Endothelial cell of hepatic sinusoid (primary cell): Measurements from ENCODE around the gene TCTN1.
"Not testable (repeated sequence)": the region's sequence is repeated elsewhere in the genome, so short reads cannot be mapped to it uniquely, and the experiment has no call there.

Source experiments
- in situ Hi-C: cut with HindIII; loops from 2 replicates; pipeline ENCODE4 v1.10.0; 2017; ENCODE audit warnings: low sequenced_read_pairs

The TCTN1 gene

DNA sequence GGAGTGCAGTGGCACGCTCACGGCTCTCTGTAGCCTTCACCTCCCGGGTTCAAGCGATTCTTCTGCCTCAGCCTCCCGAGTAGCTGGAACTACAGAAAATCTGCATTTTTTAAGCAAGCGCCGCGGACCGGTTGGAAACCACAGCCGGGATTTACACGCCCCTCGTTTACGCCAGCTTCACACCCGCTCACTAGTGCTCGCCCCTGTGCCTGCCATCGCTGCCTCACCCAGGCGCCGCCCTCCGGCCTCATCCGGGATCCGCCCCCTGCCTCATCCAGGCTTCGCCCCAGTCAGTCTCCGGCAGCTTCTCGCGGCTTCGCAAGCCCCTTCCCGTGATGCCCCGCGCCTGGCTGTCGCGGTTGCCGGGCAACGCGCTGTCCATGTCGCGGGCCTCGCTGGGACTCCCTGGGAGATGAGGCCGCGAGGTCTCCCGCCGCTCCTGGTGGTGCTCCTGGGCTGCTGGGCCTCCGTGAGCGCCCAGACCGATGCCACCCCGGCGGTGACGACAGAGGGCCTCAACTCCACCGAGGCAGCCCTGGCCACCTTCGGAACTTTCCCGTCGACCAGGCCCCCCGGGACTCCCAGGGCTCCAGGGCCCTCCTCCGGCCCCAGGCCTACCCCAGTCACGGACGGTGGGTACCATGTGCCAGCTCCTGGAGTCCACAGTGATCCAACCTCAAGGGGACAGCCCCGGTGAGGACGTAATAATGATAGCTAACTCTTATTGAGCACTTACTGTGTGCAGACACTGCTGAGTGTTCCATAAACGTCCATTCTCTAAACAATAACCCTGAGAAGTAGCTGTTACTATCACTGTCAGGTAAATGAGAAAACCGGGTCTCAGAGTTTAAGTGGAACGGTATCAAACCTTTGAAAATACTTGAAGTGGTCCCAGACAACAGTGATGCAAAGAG is at the start of gene TCTN1:
TCTN1 (plus strand) TSS at position 359 of the 914 bp plus-strand sequence; CDS start at position 413, 54 bp downstream.
- in situ Hi-C loops = no loop called here

DNA sequence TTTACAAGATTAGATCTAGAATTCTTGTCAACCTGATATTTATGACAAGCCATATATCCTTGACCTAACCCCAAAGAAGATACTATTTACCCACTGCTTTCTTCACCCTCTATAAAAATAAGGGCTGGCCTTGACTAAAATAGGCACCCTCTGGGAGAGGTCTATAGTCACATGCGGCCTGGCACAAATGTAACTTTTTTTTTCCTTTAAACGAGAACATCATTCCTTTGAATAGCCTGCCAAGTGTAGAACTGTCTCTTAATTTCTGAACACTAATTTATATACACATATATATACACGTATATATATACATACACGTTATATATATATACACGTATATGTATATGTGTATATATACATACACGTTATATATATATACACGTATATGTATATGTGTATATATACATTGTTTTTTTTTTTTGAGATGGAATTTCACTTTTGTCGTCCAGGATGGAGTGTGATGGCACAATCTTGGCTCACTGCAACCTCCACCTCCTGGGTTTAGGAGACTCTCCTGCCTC is 49.4 kb upstream of the TCTN1 start:
- in situ Hi-C loops = no loop called here

DNA sequence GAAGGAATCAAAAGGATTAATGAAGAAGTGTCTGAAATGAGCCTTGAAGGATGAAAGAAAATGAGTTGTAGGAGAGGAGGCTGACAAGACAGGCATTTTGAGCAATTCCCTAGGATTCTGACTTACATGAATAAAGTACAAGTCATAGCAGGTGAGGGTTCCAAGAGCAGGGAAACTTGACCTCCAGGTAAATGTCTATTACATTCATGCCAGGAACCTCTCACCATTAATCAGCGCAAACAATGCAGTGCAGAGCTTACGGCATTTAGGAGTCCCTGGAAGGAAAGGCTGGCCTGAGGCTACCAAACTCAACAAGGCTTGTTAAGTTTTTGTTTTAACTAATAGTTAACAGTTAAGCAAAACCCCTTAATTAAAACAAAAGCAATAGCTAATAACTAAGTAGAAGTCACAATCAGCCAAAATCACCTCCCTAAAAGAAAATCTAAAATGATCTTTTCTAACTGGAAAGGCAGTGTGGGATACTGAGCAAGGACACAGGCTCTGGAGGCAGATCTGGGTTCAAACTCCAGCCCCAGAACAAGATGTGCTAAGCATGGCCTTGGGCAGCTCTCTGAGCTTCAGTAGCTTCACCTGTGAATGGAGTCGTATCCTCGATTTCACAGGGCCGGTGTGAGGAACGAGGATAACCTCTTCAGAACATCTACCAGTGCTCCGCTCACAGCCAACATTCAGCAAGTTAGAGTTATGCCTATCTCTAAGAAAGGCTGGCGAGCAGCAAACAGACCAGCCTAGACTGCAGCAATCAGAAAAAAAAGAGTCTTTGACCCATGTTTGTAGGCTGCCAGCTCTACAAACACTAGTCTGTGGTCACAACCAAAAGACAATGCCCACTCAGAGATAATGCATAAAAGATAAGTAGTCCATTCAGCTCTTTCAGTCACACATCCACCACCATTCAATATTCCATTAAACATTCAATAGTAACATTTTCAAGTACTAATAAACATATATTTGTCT is 47.7 kb upstream of the TCTN1 start:
- in situ Hi-C loops = no loop called here

DNA sequence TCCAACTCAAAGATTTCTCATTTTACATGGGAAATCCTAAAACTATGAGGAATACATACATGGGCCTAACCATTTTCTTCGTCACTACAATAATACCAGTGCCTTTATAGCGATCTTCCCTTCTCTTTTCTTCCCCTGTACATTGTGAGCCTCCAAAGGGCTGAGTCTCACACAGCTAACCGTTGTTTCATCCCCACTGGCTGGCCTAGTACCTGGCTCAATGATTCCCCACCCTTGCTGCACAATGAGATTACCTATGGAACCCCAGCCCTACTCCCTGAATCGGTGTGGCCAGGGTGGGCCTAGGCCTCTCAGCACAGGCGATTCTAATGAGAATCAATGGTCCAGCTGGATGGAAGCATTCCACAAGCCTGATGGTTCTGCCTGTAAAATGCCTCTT is 46.9 kb upstream of the TCTN1 start:
- in situ Hi-C loops = no loop called here

DNA sequence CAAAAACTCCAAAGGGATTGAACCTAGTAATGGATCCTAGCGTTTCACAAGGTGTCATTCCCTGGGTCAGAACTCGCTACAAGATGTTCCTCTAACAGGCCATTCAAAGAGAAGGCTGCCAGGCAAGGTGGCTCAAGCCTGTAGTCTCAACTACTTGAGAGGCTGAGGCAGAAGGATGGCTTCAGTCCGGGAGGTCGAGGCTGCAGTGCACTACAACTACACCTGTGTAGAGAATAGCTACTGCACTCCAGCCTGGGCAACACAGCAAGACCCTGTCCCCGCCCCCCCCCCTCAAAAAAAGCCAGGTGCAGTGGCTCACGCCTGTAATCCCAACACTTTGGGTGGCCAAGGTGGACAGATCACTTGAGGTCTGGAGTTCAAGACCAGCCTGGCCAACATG is 45.2 kb upstream of the TCTN1 start:
- in situ Hi-C loops = no loop called here

DNA sequence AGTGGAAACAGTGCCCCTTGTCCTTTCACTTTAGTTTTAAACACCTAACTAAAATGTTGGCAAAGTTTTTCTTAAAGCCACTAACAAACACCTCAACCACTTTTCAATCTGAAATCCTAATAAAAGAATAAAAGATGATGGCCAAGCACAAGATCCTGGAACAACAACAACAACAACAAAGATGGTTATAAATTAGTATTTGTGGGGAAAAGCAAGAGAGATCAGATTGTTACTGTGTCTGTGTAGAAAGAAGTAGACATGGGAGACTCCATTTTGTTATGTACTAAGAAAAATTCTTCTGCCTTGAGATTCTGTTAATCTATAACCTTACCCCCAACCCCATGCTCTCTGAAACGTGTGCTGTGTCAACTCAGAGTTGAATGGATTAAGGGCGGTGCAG is 44.1 kb upstream of the TCTN1 start:
- in situ Hi-C loops = not testable (repeated sequence)

DNA sequence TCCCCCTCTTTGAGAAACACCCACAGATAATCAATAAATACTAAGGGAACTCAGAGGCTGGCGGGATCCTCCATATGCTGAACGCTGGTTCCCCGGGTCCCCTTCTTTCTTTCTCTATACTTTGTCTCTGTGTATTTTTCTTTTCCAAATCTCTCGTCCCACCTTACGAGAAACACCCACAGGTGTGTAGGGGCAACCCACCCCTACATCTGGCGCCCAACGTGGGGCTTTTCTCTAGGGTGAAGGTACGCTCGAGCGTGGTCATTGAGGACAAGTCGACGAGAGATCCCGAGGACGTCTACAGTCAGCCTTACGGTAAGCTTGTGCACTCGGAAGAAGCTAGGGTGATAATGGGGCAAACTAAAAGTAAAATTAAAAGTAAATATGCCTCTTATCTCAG is 43.1 kb upstream of the TCTN1 start:
- in situ Hi-C loops = not testable (repeated sequence)

DNA sequence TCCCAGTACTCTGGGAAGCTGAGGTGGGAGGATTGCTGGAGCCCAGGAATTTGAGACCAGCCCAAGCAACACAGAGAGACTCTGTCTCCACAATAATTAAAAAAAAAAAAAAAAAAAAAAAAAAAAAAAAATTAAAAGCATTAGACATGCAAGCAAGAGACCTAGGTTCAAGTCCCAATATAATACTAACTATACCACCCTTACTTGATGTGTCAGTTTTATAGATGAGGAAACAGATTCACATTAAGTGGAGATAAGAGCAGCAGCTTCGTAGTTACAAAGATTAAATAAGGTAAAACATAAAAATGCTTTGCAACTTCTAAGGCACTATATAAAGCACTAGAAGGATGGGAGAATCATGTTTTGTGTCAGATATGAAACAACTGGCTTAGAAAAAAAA is 39.9 kb upstream of the TCTN1 start:
- in situ Hi-C loops = no loop called here

DNA sequence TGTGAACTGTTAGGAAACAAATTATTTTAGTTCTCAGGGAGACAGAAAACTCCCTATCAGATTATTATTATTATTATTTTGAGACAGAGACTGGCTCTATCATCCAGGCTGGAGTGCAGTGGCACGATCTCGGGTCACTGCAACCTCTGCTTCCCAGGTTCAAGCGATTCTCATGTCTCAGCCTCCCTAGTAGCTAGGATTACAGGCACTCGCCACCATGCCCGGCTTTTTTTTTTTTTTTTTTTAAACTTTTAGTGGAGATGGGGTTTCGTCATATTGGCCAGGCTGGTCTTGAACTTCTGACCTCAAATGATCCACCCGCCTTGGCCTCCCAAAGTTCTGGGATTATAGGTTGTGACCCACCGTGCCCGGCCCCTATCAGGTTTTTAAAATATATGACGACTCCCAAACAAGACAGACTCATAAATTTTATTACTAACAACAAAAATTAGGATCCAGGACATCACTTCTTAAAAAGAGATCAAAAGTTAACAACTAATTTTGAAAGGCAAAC is 39.2 kb upstream of the TCTN1 start:
- in situ Hi-C loops = not testable (repeated sequence)

DNA sequence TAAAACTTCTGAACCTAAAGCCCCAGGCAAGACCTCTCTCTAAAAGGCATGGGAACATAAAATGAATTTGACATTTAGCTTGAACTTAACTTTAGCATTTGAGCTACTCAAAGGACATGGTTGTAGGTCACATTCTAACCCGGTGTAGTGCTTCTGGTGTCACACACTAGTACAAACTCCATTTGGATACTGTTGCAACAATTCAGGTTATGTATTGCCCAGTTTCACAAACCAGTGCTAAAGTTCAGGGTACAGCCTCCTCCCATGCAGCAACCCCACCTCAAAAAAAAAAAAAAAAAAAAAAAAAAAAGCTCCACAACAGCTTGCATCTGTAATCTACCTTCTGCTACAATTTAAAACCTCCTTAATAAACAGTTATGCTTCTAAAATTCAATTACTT is 38.6 kb upstream of the TCTN1 start:
- in situ Hi-C loops = no loop called here

DNA sequence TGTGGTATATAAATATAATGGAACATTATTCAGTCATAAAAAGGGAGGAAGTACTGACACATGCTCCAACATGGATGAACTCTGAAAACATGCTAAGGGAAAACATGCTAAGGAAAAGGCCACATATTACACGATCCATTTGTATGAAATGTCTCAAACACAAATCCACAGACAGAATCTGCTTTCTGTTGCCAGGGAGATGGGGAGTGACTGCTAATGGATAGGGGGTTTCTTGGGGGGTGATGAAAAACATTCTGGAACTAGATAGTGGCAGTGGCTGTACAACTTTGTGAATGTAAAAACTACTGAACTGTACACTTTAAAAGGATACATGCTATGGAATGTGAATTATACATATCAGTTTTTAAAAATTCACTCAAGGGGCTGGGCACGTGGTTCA is 37.4 kb upstream of the TCTN1 start:
- in situ Hi-C loops = no loop called here

DNA sequence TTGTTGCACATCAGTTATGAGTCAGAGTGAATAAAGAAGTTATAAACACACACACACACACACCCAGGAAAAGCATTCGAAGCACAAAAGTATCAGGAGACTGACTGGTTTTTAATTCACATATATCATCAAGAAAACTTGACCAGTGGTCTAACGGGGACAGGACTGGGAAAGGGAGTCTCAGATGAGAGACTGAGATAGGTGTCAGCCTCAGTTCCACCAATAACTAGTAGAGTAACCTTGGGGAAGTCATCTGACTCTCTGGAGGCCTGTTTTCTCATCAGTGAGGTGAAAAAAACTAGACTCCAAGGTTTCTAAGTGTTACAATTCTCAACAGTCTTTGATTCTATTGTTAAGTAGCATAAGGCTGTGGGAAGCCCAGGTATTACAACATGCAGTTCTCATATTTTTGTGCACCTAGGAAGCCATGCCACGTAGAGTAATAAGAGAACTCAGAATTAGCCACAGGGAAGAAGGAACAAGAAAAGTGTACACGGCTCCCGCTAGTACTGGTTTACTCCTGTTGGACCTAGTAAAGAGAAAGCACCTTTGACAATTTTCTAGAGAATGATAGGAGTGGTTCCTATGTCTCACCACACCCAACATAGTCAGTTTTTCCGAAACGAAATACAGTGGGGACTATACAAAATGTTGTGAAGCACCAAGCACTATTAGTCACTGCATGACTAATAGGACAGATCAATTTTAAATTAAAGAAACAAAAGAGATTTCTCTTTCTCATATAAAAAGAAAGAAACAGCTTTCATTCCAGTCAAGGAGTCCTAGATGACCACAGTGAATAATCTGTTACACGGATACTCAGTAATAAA is 35.9 kb upstream of the TCTN1 start:
- in situ Hi-C loops = no loop called here

DNA sequence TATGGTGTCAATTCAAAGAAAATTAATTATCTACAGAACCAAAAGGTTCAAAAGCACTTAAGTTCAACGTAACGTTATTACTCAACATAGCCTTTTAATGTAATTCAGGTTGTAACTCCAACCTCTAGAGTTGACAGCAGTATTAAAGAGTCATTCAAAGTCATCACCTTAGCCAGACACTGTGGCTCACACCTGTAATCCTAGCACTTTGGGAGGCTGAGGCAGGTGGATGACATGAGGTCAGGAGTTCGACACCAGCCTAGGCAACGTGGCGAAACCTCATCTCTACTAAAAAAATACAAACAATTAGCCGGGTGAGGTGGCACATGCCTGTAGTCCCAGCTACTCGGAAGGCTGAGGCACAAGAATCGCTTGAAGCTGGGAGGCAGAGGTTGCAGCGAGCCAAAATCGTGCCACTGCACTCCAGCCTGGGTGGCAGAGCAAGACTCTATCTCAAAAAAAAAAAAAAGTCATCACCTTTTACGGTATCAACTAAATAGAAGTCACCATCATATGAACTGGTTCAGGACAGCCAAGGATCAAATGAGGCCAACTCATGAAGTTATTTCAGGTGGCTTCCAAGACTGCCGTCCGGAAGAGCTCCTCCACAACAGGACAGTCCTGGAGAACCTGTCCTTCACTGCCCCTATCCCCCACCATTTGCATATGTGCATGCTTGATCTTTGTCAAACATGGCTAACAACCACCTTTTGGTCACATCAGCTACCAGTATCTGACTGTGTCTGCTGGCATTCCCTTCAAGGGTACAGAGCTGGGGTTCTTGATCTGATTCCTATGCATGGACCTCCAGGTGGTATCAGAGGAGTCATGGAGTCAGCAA is 35.0 kb upstream of the TCTN1 start:
- in situ Hi-C loops = no loop called here

DNA sequence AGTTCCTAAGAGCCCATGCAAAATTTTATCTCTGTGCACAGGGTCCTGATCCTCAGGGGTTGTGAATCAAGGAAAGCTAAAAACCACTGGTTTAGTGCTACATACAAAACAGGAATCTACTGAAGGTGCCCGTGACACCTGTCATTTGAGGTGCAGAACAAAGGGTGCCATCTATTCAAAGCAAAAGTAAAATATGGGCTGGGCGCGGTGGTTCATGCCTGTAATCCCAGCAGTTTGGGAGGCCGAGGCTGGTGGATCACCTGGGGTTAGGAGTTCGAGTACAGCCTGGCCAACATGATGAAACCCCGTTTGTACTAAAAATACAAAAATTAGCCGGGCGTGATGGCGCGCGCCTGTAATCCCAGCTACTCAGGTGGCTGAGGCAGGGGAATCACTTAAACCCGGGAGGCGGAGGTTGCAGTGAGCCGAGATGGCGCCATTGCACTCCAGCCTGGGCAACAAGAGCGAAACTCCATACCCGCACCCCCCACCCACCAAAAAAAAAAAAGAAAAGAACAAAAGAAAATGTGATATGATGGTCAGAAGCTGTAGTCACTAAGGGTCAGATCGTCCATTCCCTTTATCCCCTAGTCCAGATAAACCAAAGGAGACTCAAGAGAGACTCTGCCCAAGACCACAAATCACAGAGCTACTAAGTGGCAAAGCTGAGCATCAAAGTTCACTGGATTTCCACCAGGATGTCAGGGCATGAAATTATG is 34.2 kb upstream of the TCTN1 start:
- in situ Hi-C loops = no loop called here

DNA sequence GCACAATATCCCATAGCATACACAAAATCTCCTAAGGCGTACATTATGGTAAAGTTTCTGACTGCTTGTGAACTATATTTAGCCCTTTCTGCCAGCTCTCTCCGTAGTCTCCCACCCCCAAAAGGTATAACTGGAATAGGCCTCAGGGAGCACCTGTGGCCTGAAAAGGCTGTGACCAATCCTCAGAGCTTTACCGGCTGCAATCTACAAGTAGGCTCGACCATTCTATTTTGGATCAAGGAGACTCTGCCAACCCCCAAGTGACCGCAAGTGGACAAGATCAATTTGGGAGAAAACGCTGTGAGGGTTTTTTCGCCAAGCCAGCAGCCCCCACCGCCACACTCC is 32.0 kb upstream of the TCTN1 start:
- in situ Hi-C loops = no loop called here

DNA sequence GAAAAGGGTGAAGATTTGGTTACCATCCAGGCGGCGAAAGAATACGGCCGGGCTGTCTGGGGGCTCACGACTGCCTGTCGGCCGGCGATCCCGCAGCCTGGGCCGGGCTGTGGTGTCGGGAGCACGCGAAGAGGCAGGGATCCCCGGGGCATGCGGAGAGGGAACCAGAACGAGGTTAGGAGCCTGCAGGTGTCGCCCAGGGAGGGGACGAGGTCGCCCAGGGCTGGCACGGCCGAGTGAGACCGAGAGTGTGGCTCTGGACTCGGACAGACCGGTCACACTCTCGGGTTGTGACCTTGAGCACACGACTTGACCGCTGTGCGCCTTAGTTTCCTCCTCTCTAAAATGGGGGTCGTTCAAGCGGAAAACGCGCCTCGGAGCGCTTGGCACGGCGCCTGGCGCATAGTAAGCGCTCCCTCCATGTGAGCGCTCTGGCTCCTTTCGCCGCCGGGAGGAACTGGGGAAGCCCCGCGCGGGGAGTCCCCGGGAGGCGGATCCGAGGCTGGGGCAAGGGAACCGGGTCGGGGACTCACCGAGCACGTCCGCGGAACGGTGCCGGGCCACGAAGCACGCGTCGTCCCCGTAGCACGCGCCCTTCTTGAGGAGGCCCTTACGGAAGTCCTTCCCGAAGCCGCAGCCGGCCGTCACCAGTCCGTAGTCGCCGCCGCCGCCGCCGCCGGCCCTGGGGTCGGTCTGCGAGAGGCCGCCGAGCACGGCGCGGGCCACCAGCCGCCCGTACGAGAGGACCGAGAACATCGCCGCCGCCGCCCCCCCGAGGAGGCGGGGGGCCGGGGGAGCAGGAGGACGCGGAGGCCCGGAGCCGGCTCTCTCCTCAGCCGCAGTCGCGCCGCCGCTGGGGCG is 31.4 kb upstream of the TCTN1 start:
- in situ Hi-C loops = no loop called here

DNA sequence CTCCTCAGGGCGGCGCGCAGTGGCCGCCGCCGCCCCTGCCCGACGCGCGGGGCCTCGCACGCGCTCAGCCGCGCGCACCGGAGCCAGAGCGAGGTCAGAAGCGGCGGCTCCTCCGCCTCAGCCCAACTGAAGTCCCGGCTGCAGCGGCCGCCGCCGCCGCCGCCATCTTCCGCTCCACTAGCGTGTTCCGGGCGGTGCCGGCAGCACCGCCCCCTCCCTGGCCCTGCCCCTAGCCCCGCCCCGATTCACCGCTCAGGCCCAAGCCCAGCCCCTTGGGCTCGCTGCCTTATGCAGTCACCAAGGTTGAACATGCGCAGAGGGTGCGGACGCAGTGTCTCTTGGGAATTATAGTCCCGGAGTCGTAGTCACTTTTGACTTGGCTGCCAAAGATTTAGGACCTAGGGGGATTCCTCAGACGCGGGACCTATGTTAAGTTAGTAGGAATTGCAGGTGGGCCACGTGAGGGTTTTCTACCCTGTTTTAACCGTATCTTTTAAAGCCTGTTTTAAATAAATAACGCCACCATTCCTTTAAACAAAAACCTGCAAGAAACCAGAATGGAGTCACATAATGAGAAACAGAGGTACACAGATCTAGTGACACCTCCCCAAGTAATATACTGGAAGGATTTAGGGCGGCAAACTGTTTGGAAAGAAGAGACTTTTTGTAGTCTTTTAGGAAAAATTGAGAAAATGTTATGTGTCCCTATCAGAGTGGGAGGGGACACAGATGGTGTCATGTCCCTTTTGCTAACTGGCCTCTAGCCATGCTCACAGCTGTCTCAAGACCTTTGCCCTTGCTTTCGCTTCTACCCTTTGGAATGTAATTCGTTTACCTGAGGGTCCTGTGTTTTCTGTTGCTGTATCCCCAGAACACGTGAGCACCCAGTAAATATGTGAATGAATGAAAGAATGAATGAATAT is 30.5 kb upstream of the TCTN1 start, which contains the start of gene PPTC7:
PPTC7 (minus strand) TSS at position 182 of the 923 bp plus-strand sequence. CDS start 287 bp downstream, outside the sequence.
- in situ Hi-C loops = no loop called here
